ENCODE results near the gene FRMD1.

The FRMD1 gene

DNA sequence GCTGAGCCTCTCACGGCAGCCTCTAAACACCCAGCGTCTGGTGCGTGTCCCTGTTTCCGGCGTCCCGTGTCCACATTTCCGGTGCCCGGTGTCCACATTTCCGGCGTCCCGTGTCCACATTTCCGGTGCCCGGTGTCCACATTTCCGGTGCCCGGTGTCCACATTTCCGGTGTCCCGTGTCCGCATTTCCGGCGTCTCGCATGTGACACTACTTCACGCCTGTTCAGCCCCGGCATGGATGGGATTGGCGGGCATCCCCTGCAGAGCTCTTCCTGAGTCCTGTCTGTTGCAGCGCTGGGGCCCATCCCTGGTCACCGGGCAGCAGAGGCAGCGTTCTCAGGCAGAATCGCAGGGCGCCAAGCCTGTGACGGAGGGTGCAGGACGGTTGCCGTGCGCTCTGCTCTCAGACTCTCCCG, 3.2 kb downstream of the FRMD1 start:
- DNase-seq = no peak

DNA sequence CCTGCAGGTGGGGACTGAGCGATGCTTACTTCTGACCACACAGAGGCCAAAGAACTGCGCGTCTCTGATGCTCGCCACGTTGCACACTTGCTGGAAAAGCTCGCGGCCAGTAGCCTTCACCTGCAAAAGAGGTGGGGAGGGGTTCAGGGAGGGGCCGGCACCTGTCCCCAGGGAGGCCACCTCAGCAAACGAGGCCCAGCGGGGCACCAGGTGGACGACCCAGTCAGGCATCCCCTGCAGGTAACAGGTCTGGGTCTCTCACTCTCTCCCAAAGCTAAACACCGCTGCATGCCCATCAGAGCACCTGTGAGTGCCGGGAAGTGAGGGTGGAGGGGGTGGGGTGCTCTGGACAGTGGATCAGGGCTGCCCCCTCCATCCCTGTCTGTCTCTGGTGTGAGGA, 3.8 kb downstream of the FRMD1 start:
- no peak for DNase-seq

GRCh38 chr6:168073937-168074730, 4.9 kb downstream of the FRMD1 start:
- DNase-seq = no peak

GRCh38 chr6:168072730-168073129, 6.3 kb downstream of the FRMD1 start:
- no peak for DNase-seq

- no peak for DNase-seq
Measured at GRCh38 chr6:168072261-168072660, 6.8 kb downstream of the FRMD1 start.

DNA sequence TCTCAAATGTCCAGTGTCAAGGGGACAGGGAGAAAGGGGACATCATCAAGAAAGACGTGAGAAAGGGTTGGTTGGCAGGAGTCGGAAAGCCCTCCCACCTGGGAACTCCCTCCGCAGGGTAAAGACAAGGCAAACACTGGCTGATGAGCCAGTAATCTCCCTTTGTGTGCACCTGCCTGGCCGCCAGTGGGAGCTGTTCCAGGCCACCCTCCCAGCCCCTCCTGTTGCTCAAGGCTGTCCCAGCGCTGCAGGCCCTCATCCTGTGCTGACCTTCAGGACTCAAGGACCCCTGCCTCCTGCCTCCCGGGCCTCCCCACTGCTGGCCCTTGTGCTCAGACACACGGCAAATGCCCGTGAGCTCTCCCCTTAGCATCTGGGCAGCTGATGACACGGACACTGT, 7.4 kb downstream of the FRMD1 start:
- DNase-seq = no peak

GRCh38 chr6:168070804-168071203, 8.2 kb downstream of the FRMD1 start:
- no peak for DNase-seq

GRCh38 chr6:168067081-168067759, 11.8 kb downstream of the FRMD1 start:
- no peak for DNase-seq

GRCh38 chr6:168064226-168064807, 14.7 kb downstream of the FRMD1 start:
- no peak for DNase-seq

- DNase-seq = no peak
Measured at GRCh38 chr6:168063431-168063830, 15.6 kb downstream of the FRMD1 start.

GRCh38 chr6:168062346-168063289, 16.4 kb downstream of the FRMD1 start:
- no peak for DNase-seq

- no peak for DNase-seq
Measured at GRCh38 chr6:168061269-168062210, 17.5 kb downstream of the FRMD1 start.

- DNase-seq = no peak
Measured at GRCh38 chr6:168060521-168060931, 18.5 kb downstream of the FRMD1 start.

GRCh38 chr6:168058691-168059551, 20.1 kb downstream of the FRMD1 start:
- no peak for DNase-seq

DNA sequence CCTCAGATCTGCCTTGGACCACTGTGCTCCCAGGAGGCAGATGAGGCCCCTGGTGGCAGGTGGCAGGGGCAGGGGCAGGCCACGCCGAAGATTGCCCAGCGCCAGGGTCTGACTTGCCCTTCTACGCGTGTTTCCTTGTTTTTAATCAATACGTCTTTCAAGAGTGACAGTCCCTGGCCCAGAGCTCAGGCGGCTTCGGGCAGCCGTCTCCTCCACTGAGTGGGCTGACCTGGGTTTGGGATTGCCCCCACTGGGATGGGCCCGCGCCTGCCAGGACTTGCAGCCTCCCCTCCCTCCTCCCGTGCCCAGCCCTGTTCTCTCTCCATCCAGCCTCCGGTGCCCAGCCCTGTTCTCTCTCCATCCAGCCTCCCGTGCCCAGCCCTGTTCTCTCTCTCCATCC, 21.2 kb downstream of the FRMD1 start:
- no peak for DNase-seq

DNA sequence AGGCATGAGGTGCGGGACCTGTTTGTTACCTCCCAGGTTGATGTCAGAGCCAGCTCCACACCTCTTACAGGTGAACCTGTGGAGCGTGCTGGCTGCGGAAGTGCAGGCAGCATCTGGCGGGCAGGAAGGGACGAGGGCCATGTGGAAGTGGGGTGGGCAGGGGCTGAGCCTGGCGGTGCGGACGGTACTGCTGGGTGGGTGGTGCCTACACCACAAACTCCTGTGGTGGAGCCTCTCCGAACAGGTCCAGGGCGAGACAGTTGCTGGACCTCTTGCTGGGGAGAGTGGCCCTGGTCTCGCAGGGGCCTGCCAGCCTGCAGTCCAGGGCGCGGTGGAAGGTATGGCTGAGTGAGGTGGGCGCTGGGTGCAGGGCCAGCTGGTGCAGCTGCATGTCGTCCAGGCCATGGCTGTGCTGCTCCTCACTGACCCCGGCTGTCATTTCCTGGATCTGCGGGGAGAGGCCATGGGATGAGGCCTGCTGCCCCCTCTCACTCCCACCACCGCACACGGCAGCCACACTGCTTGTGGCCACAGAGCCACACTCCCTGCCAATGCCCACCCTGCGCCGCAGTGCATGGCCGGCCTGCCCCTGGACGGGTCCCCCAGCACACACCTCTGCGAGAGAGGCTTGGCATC, 22.0 kb downstream of the FRMD1 start:
- no peak for DNase-seq

DNA sequence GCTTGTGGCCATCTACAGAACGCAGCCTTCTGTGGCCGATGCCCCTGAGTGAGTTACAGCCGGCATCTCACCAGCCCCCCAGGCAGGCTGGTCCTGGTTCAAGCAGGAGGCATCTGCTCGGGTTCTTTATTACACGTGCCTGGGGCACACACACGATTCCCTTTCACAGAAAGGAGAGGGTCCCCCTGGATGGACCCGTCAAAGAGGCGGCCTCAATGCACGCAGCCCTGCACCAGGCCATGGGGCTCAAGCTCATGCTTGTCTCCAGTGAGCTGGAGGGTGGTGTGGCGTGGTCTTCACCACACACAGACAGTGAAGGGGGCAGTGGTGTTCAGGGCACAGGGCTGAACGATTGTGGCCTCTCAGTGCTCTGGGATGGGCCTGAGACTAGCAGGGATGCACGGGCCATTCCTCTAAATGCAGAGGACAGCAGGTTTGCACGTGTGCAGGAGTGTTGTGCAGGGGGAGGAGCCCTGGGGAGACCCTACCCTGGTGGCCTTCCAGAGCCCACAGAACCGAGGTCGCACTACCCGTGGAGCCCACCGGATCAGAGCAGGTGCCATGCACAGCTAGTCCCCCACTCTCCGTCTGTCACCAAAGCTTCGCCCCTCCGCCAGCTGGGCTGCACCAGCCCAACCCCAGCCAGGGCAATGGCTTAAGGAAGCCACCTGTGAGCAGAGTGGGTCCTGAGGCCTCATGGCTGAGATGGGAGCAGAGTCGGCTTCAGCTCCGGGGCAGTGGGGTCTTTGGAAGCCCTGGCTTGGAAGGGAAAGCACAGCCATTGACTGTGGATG, 23.1 kb downstream of the FRMD1 start:
- DNase-seq = no peak

GRCh38 chr6:168054765-168055560, 24.0 kb downstream of the FRMD1 start:
- DNase-seq = no peak
